H1 (cell line): ENCODE data around the gene INHBC. TPM values are rescaled to one million over a fixed set of nuclear protein-coding genes. Genes with fewer than 3 reads are reported as not detected.

Experiments used
- BRCA1 ChIP-seq: IDR thresholded peaks from 2 replicates; pipeline ENCODE4 v1.6.1; 2012; ENCODE audit warnings: low read depth, low read length, improper control_type of control experiment
- CEBPB ChIP-seq: IDR thresholded peaks from 2 replicates; pipeline ENCODE4 v1.6.1; 2012; ENCODE audit warnings: low read depth, low read length
- CHD1 ChIP-seq: IDR thresholded peaks from 2 replicates; pipeline ENCODE4 v1.6.1; 2012; ENCODE audit warnings: low read depth, low read length, improper control_type of control experiment
- CHD7 ChIP-seq: fragments of 300-600 bp; sonication (generic); IDR thresholded peaks from 2 replicates; pipeline ENCODE4 v1.7.1; 2012; ENCODE audit warnings: low read length, moderate library complexity, mild to moderate bottlenecking, inconsistent platforms; ENCODE audit not compliant: insufficient replicate concordance
- GABPA ChIP-seq: IDR thresholded peaks from 2 replicates; pipeline ENCODE4 v1.6.1; 2011; ENCODE audit warnings: mild to moderate bottlenecking, low read length, moderate library complexity, borderline replicate concordance; ENCODE audit not compliant: insufficient read depth
- HDAC2 ChIP-seq, 2 experiments: fragments of 300-600 bp in 1 of 2; sonication (generic) in 1 of 2; IDR thresholded peaks; 2 replicates each; pipeline ENCODE4 v1.6.1; 2011 to 2012; ENCODE audit warnings: low read depth in 2 of 2, low read length in 2 of 2, mild to moderate bottlenecking in 2 of 2, moderate library complexity in 2 of 2, borderline replicate concordance in 1 of 2, inconsistent platforms in 1 of 2
- KDM1A ChIP-seq: fragments of 200-600, 300-600 bp; sonication (generic); IDR thresholded peaks from 2 replicates; pipeline ENCODE4 v1.7.1; 2016; ENCODE audit warnings: mild to moderate bottlenecking, low read length, borderline replicate concordance
- MAFK ChIP-seq: IDR thresholded peaks from 2 replicates; pipeline ENCODE4 v1.6.1; 2012; ENCODE audit warnings: low read depth, mild to moderate bottlenecking, improper control_type of control experiment, low read length
- POLR2A ChIP-seq, 2 experiments: IDR thresholded peaks; 1 replicate in 1 of 2; 2 replicates in 1 of 2; pipeline ENCODE4 v1.6.1; 2011; ENCODE audit warnings: low read depth in 2 of 2, low read length in 2 of 2, mild to moderate bottlenecking in 2 of 2; ENCODE audit errors: control extremely low read depth in 1 of 2
- TBP ChIP-seq: IDR thresholded peaks from 2 replicates; pipeline ENCODE4 v1.6.1; 2011; ENCODE audit warnings: low read depth, low read length, improper control_type of control experiment
- polyA plus RNA-seq, 7 experiments: library from polyadenylated mRNA; depleted of rRNA in 3 of 7; stranded (reverse) in 5 of 7; unstranded in 2 of 7; fragments of >200 nt in 5 of 7; fragments of 200-250 nt in 2 of 7; gene quantifications; 1 replicate in 5 of 7; 2 replicates in 1 of 7; 4 replicates in 1 of 7; pipeline versions ENCODE4 v1.2.1 to v1.2.3, GENCODE V29; 2011 to 2013; ENCODE audit warnings: missing spikeins in 2 of 7, mixed read lengths in 2 of 7
- total RNA-seq: library from RNA; stranded (reverse); fragmentation: NEBNext Ultra II Directional; extraction: Animal tissue kit (Norgen Biotek cat#: 25700); gene quantifications from 2 replicates; pipeline ENCODE4 v1.2.1, GENCODE V29; 2021
- TF ChIP-seq, protein P1 (sequence below): IDR thresholded peaks from 2 replicates; pipeline ENCODE4 v1.6.1; 2011; ENCODE audit warnings: low read depth, mild to moderate bottlenecking, low read length; ENCODE audit not compliant: insufficient read depth

INHBC gene
- total and polyA plus RNA-seq, 2 of the 8 experiments (the other 6 are each of a cell fraction or from before 2014, with no cell fraction given), result 0.15 TPM; not detected in 1

GRCh38 chr12:57470970-57471656 is 36.5 kb downstream of the INHBC start (continued):
- TF ChIP-seq CHD7, result no peak
- TF ChIP-seq TBP, result no peak
- no peak for TF ChIP-seq BRCA1
- no peak for TF ChIP-seq MAFK
- TF ChIP-seq POLR2A (IDR thresholded peaks at IDR 0.05; ENCODE audit: control extremely low read depth in 1 of 2, low read depth in 2 of 2, low read length in 2 of 2), result no peak
- TF ChIP-seq, protein P1, sequence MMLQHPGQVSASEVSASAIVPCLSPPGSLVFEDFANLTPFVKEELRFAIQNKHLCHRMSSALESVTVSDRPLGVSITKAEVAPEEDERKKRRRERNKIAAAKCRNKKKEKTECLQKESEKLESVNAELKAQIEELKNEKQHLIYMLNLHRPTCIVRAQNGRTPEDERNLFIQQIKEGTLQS, result no peak
- no peak for TF ChIP-seq KDM1A
- TF ChIP-seq HDAC2 (IDR thresholded peaks at IDR 0.05; ENCODE audit: borderline replicate concordance in 1 of 2, low read depth in 2 of 2, low read length in 2 of 2), result no peak
- no peak for TF ChIP-seq CEBPB
- TF ChIP-seq GABPA, result no peak
- TF ChIP-seq CHD1, result no peak
